HepG2 (cell line): Measurements from ENCODE around the gene CEMP1. TPM values are rescaled to one million over a fixed set of nuclear protein-coding genes. Genes with fewer than 3 reads are reported as not detected.

Source experiments
- ATAC-seq: fragments of 200-7000 bp; cut with Tn5 transposase; 3 replicates; pipeline ENCODE4 v1.9.1; 2020; ENCODE audit warnings: mild to moderate bottlenecking, moderate library complexity
- BruUV-seq: library from RNA; stranded (reverse); fragments of 400-500 nt; replicated peaks from 2 replicates; lab custom pipeline; 2021; lab: Mats Ljungman, UMichigan
- CTCF ChIA-PET: fragments of 300-600 bp; formaldehyde crosslinking; extraction: SDS; loops from one replicate; lab custom pipeline; 2021; ENCODE audit warnings: low total read pairs, inconsistent platforms, low intra/inter-chr PET ratio; lab: Yijun Ruan, JAX
- POLR2A ChIA-PET: fragments of 350-600 bp; sonication (Branson Sonifier 250); formaldehyde crosslinking; loops from one replicate; lab custom pipeline; 2020; ENCODE audit warnings: antibody characterized with exemption, inconsistent platforms; lab: Yijun Ruan, JAX
- DNase-seq: peaks from one replicate; pipeline ENCODE4 v3.0.0-alpha.2; 2015; ENCODE audit warnings: low spot score
- FAIRE-seq: peaks from 3 replicates; lab custom pipeline; 2011; peaks lifted over from hg19 to GRCh38; lab: Jason Lieb, UNC
- H2AFZ ChIP-seq: one replicate; pipeline ENCODE4 v1.6.1; 2011; ENCODE audit warnings: low read length, inconsistent platforms
- H3K27ac ChIP-seq: fragments of 300-600 bp; 3 replicates; pipeline ENCODE4 v1.8.0; 2011; ENCODE audit warnings: mixed run types, mild to moderate bottlenecking, mixed read lengths, low read length, inconsistent platforms; ENCODE audit not compliant: insufficient read depth; ENCODE audit errors: extremely low read length
- H3K27me3 ChIP-seq, 2 experiments: fragments of 200-600 bp in 1 of 2; 2 replicates in 1 of 2; 3 replicates in 1 of 2; pipeline versions ENCODE4 v1.6.0 to v1.8.0; 2011; ENCODE audit warnings: low read length in 2 of 2, mild to moderate bottlenecking in 2 of 2, moderate library complexity in 2 of 2, inconsistent platforms in 1 of 2; ENCODE audit not compliant: insufficient read depth in 2 of 2, control insufficient read depth in 1 of 2
- H3K36me3 ChIP-seq, 2 experiments: fragments of 200-600 bp in 1 of 2; replicated peaks in 1 of 2; 2 replicates in 1 of 2; 3 replicates in 1 of 2; pipeline versions ENCODE4 v1.5.1 to v1.8.0; 2011; ENCODE audit warnings: low read length in 2 of 2, inconsistent platforms in 1 of 2; ENCODE audit not compliant: insufficient read depth in 2 of 2, control insufficient read depth in 1 of 2
- H3K4me1 ChIP-seq: 2 replicates; pipeline ENCODE4 v1.5.1; 2012; ENCODE audit warnings: low read length, inconsistent platforms; ENCODE audit not compliant: insufficient read depth
- H3K4me2 ChIP-seq: 2 replicates; pipeline ENCODE4 v1.6.0; 2011; ENCODE audit warnings: low read depth, low read length, inconsistent platforms
- H3K4me3 ChIP-seq, 3 experiments: fragments of 200-600 bp in 1 of 3; sonication (generic), shearing (Covaris generic) in 1 of 3; replicated peaks in 1 of 3; 2 replicates each; pipeline ENCODE4 v1.5.1; 2011 to 2016; ENCODE audit warnings: low read length in 3 of 3, inconsistent platforms in 2 of 3, low read depth in 2 of 3, mild to moderate bottlenecking in 2 of 3, control low read depth in 1 of 3, mixed read lengths in 1 of 3; ENCODE audit not compliant: insufficient read depth in 1 of 3
- H3K79me2 ChIP-seq: one replicate; pipeline ENCODE4 v1.6.1; 2011; ENCODE audit warnings: low read length, inconsistent platforms; ENCODE audit not compliant: insufficient read depth
- H3K9ac ChIP-seq: 2 replicates; pipeline ENCODE4 v1.6.0; 2011; ENCODE audit warnings: mild to moderate bottlenecking, low read depth, low read length, inconsistent platforms; ENCODE audit not compliant: insufficient read depth
- H3K9me3 ChIP-seq: 2 replicates; pipeline ENCODE4 v1.5.1; 2012; ENCODE audit warnings: mild to moderate bottlenecking, low read length
- H4K20me1 ChIP-seq: 2 replicates; pipeline ENCODE4 v1.6.0; 2011; ENCODE audit warnings: inconsistent platforms, mild to moderate bottlenecking, low read length, moderate library complexity; ENCODE audit not compliant: insufficient read depth
- ATAD3A ChIP-seq: sonication (generic); formaldehyde crosslinking; IDR thresholded peaks from 2 replicates; pipeline ENCODE4 v1.4.0; 2020; ENCODE audit warnings: missing genetic modification reagents
- DMAP1 ChIP-seq: IDR thresholded peaks from 2 replicates; pipeline ENCODE4 v1.6.1; 2016
- MED13 ChIP-seq: sonication (generic); formaldehyde crosslinking; IDR thresholded peaks from 2 replicates; pipeline ENCODE4 v1.5.0; 2020; ENCODE audit warnings: missing genetic modification reagents
- RAD21 ChIP-seq: fragments of 450-650 bp; formaldehyde crosslinking; IDR thresholded peaks from 2 replicates; pipeline ENCODE4 v1.5.0; 2020; ENCODE audit warnings: mild to moderate bottlenecking
- RARG ChIP-seq: sonication (generic); formaldehyde crosslinking; IDR thresholded peaks from 2 replicates; pipeline ENCODE4 v1.4.0; 2020; ENCODE audit warnings: low read depth, mild to moderate bottlenecking, missing genetic modification reagents
- SMARCE1 ChIP-seq: fragments of 450-650 bp; IDR thresholded peaks from 2 replicates; pipeline ENCODE4 v1.6.1; 2017; ENCODE audit warnings: borderline replicate concordance
- SRF ChIP-seq: IDR thresholded peaks from 2 replicates; pipeline ENCODE4 v1.6.1; 2011; ENCODE audit warnings: mild to moderate bottlenecking, low read depth, low read length, moderate library complexity
- SSRP1 ChIP-seq: IDR thresholded peaks from 2 replicates; pipeline ENCODE4 v1.6.1; 2016; ENCODE audit warnings: control low read depth
- TCF7 ChIP-seq: sonication (generic); IDR thresholded peaks from 2 replicates; pipeline ENCODE4 v1.6.1; 2016; ENCODE audit warnings: antibody characterized with exemption, low read depth
- TGIF2 ChIP-seq: IDR thresholded peaks from 2 replicates; pipeline ENCODE4 v1.6.1; 2016; ENCODE audit warnings: control low read depth, missing compliant biosample characterization
- ZEB1 ChIP-seq: IDR thresholded peaks from 2 replicates; pipeline ENCODE4 v1.6.1; 2012; ENCODE audit warnings: mild to moderate bottlenecking, low read depth, inconsistent platforms; ENCODE audit not compliant: insufficient replicate concordance
- ZFP36L2 ChIP-seq: sonication (generic); formaldehyde crosslinking; IDR thresholded peaks from 2 replicates; pipeline ENCODE4 v1.4.0; 2020; ENCODE audit warnings: missing genetic modification reagents
- ZNF232 ChIP-seq: sonication (generic); formaldehyde crosslinking; IDR thresholded peaks from 2 replicates; pipeline ENCODE4 v1.4.0; 2020; ENCODE audit warnings: missing genetic modification reagents, borderline replicate concordance
- ZNF234 ChIP-seq: sonication (generic); formaldehyde crosslinking; conservative IDR thresholded peaks from 2 replicates; pipeline ENCODE4 v1.5.1; 2020; ENCODE audit warnings: mild to moderate bottlenecking, missing genetic modification reagents
- ZSCAN31 ChIP-seq: sonication (generic); formaldehyde crosslinking; IDR thresholded peaks from 2 replicates; pipeline ENCODE4 v1.5.0; 2020; ENCODE audit warnings: low read depth, mild to moderate bottlenecking, missing genetic modification reagents
- WGBS: methylation state at CpG from one replicate; pipeline ENCODE4 v1.1.6; 2017; ENCODE audit warnings: low lambda C conversion rate; 5-methylcytosine and 5-hydroxymethylcytosine counted together
- in situ Hi-C: cut with HindIII; loops from 2 replicates; pipeline ENCODE4 v1.10.0; 2017; ENCODE audit warnings: low pct_unique_long_range_greater_than_20kb; ENCODE audit not compliant: extremely low pct_ligation_motif_present
- intact Hi-C: fragments of 100-400 bp; cut with micrococcal nuclease; formaldehyde crosslinking; loops from one replicate; pipeline ENCODE4 v1.10.0; 2022; ENCODE audit not compliant: unreplicated experiment
- polyA plus RNA-seq, 8 experiments: library from polyadenylated mRNA; depleted of rRNA in 3 of 8; stranded (reverse) in 7 of 8; unstranded in 1 of 8; fragments of >200 nt; fragmentation: Illumina TruSeq in 4 of 8; extraction: Trizol in 4 of 8; gene quantifications; 2 replicates each; pipeline versions ENCODE4 v1.2.1 to v1.2.3, GENCODE V29; 2011 to 2016; ENCODE audit warnings: low read depth in 4 of 8, missing spikeins in 1 of 8, mixed read lengths in 1 of 8; ENCODE audit not compliant: insufficient read depth in 1 of 8
- total RNA-seq, 5 experiments: library from RNA; depleted of rRNA; stranded (reverse); fragments of >200 nt; fragmentation: Illumina TruSeq; extraction: Trizol; gene quantifications; 2 replicates each; pipeline ENCODE4 v1.2.3, GENCODE V29; 2016; ENCODE audit warnings: low read depth in 1 of 5
- TF ChIP-seq, protein P1 (sequence below): sonication (generic); formaldehyde crosslinking; IDR thresholded peaks from 2 replicates; pipeline ENCODE4 v1.4.0; 2020; ENCODE audit warnings: missing genetic modification reagents
- TF ChIP-seq, protein P2 (sequence below): sonication (generic); formaldehyde crosslinking; IDR thresholded peaks from 2 replicates; pipeline ENCODE4 v1.8.0; 2022; ENCODE audit warnings: missing genetic modification reagents, mild to moderate bottlenecking, inconsistent platforms, borderline replicate concordance
- TF ChIP-seq, protein P3 (sequence below): sonication (generic); formaldehyde crosslinking; IDR thresholded peaks from 2 replicates; pipeline ENCODE4 v1.4.0; 2020; ENCODE audit warnings: missing genetic modification reagents, borderline replicate concordance
- TF ChIP-seq, protein P4 (sequence below): sonication (generic); formaldehyde crosslinking; IDR thresholded peaks from 2 replicates; pipeline ENCODE4 v1.4.0; 2020; ENCODE audit warnings: missing genetic modification reagents

Gene CEMP1
- total and polyA plus RNA-seq, 2 of the 13 experiments (the other 11 are each of a cell fraction or from before 2014, with no cell fraction given) = not detected

DNA sequence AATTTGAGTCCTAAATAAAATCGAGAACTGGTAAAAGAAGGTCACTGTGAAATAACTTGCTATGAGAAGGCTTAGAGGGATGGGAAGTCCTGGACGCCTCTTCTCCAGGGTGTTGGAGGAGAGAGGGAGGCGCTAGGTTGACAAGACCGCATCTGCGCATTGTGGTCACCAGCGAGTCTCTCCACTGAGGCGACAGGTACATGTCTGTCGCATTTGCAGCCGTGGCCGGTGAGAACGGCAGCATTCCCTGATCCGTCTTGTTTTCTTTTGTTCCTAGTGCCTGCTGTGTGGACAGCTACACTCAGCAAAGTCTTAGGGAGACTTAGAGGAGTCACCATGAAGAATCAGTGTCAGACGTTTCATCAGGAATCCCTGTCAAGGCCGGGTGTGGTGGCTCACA is 25.5 kb downstream of the CEMP1 start:
- ChIA-PET POLR2A (no interaction called here), CTCF (no interaction called here)
- WGBS = 91% methylated on average over 14 of the region's 14 CpGs
- no peak overlapping the region for H3K4me2 ChIP-seq
- no peak overlapping the region for H3K4me3 ChIP-seq
- H2AFZ ChIP-seq = no peak overlapping the region
- ATAC-seq (no peak), FAIRE-seq (no peak), DNase-seq (no peak)
- BruUV-seq = no TSS peak
- no peaks in the 10 kb centered on the region for H3K79me2 ChIP-seq
- peaks cover 0 to 2% of the 10 kb centered on the region in 2 experiments; a peak in 1 of 5 replicates for H3K36me3 ChIP-seq
- H3K9me3 ChIP-seq = no peaks in the 10 kb centered on the region
- H4K20me1 ChIP-seq = no peaks in the 10 kb centered on the region
- intact Hi-C loops = loop anchor here (10.0 kb wide), 1 partner anchor 161 kb away; the partner anchor contains the start of gene ABCA3
- H3K4me1 ChIP-seq = peaks cover 22% of the 10 kb centered on the region
- in situ Hi-C loops = no loop called here
- H3K27me3 ChIP-seq = no peaks in the 10 kb centered on the region
- no peak overlapping the region for H3K27ac ChIP-seq
- TF ChIP-seq ZNF234 (CRISPR knock-in tag) = no peak
- TF ChIP-seq, protein P1, sequence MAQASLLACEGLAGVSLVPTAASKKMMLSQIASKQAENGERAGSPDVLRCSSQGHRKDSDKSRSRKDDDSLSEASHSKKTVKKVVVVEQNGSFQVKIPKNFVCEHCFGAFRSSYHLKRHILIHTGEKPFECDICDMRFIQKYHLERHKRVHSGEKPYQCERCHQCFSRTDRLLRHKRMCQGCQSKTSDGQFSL = no peak
- TF ChIP-seq, protein P2, sequence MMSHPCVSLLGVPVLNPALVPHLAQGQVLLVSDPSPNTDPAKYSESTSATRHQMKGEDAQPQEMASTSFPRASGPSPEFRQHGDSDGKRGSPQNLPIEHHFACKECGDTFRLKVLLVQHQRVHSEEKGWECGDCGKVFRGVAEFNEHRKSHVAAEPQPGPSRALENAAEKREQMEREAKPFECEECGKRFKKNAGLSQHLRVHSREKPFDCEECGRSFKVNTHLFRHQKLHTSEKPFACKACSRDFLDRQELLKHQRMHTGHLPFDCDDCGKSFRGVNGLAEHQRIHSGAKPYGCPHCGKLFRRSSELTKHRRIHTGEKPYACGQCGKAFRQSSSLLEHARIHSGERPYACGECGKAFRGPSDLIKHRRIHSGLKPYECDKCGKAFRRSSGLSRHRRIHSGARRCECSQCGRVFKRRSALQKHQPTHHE (CRISPR knock-in tag) = no peak
- TF ChIP-seq DMAP1 (CRISPR knock-in tag) = no peak
- no peak for TF ChIP-seq MED13 (CRISPR knock-in tag)
- no peak for TF ChIP-seq RARG (CRISPR knock-in tag)
- no peak for TF ChIP-seq ZSCAN31 (CRISPR knock-in tag)
- no peak for TF ChIP-seq ZFP36L2 (CRISPR knock-in tag)
- TF ChIP-seq TCF7 = no peak
- TF ChIP-seq ZEB1 = no peak
- TF ChIP-seq SMARCE1 = no peak
- no peak for TF ChIP-seq ATAD3A (CRISPR knock-in tag)
- no peak for TF ChIP-seq SSRP1 (CRISPR knock-in tag)
- TF ChIP-seq, protein P3, sequence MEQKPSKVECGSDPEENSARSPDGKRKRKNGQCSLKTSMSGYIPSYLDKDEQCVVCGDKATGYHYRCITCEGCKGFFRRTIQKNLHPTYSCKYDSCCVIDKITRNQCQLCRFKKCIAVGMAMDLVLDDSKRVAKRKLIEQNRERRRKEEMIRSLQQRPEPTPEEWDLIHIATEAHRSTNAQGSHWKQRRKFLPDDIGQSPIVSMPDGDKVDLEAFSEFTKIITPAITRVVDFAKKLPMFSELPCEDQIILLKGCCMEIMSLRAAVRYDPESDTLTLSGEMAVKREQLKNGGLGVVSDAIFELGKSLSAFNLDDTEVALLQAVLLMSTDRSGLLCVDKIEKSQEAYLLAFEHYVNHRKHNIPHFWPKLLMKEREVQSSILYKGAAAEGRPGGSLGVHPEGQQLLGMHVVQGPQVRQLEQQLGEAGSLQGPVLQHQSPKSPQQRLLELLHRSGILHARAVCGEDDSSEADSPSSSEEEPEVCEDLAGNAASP (CRISPR knock-in tag) = no peak
- no peak for TF ChIP-seq ZNF232
- TF ChIP-seq RAD21 (CRISPR knock-in tag) = no peak
- TF ChIP-seq TGIF2 (CRISPR knock-in tag) = no peak
- no peak for TF ChIP-seq SRF
- TF ChIP-seq, protein P4, sequence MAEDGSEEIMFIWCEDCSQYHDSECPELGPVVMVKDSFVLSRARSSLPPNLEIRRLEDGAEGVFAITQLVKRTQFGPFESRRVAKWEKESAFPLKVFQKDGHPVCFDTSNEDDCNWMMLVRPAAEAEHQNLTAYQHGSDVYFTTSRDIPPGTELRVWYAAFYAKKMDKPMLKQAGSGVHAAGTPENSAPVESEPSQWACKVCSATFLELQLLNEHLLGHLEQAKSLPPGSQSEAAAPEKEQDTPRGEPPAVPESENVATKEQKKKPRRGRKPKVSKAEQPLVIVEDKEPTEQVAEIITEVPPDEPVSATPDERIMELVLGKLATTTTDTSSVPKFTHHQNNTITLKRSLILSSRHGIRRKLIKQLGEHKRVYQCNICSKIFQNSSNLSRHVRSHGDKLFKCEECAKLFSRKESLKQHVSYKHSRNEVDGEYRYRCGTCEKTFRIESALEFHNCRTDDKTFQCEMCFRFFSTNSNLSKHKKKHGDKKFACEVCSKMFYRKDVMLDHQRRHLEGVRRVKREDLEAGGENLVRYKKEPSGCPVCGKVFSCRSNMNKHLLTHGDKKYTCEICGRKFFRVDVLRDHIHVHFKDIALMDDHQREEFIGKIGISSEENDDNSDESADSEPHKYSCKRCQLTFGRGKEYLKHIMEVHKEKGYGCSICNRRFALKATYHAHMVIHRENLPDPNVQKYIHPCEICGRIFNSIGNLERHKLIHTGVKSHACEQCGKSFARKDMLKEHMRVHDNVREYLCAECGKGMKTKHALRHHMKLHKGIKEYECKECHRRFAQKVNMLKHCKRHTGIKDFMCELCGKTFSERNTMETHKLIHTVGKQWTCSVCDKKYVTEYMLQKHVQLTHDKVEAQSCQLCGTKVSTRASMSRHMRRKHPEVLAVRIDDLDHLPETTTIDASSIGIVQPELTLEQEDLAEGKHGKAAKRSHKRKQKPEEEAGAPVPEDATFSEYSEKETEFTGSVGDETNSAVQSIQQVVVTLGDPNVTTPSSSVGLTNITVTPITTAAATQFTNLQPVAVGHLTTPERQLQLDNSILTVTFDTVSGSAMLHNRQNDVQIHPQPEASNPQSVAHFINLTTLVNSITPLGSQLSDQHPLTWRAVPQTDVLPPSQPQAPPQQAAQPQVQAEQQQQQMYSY (CRISPR knock-in tag) = no peak
- H3K9ac ChIP-seq = no peak overlapping the region
